GM08714 (cell line): ENCODE data around the gene TCEA3.
"Not testable (repeated sequence)": the region's sequence is repeated elsewhere in the genome, so short reads cannot be mapped to it uniquely, and the experiment has no call there.

Source experiments
- H3K4me3 ChIP-seq: fragments of 200-500 bp; sonication (Bioruptor generic); 2 replicates; pipeline ENCODE4 v1.5.1; 2014; ENCODE audit warnings: mild to moderate bottlenecking, low read length, inconsistent platforms
- ZNF274 ChIP-seq: IDR thresholded peaks from 2 replicates; pipeline ENCODE4 v1.6.1; 2012; ENCODE audit warnings: mild to moderate bottlenecking, low read depth, low read length

Gene TCEA3

DNA sequence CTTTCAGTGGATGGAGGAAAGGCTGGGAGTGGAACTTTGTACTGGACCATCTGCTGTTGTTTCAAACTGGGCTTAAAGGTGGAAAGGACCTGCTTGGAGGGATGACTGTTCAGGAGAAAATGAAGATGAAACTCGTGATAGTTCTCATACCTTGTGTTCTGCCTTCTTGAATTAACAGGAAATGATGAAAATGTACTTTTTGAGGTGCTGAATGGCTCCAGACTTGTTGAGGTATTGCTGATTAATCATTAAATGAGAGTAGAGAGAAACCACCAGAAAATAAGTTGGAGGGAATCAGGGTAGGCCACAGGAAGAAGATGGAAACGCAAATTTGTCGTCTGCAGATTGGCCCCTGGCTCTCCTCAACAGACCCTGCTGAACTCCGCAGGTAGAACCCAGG lies 28.7 kb downstream of the TCEA3 start:
- H3K4me3 ChIP-seq = no peak overlapping the region
- no peak for TF ChIP-seq ZNF274

DNA sequence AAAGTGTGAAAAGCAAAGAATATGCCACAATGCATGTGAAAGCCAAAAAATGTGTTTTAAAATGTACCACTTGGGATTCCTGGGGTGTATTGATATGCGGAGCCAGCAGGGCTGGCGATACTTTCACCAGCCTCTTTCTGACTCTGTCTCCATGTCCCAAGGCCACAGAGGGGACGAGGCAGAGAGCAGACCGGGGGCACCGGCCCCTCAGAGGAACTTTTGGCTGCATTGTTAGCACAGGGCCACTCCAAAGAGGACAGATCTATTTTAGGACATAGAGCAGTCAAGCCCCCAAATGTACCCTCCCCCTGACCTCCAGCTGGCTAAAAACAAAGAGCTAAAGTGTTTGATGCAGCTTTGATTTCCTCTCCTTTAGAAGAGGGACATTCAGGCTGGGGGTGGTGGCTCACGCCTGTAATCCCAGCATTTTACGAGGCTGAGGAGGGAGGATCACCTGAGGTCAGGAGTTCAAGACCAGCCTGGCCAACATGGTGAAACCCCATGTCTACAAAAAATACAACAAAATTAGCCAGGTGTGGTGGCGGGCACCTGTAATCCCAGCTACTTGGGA lies 29.3 kb downstream of the TCEA3 start:
- no peak for TF ChIP-seq ZNF274
- no peak overlapping the region for H3K4me3 ChIP-seq

DNA sequence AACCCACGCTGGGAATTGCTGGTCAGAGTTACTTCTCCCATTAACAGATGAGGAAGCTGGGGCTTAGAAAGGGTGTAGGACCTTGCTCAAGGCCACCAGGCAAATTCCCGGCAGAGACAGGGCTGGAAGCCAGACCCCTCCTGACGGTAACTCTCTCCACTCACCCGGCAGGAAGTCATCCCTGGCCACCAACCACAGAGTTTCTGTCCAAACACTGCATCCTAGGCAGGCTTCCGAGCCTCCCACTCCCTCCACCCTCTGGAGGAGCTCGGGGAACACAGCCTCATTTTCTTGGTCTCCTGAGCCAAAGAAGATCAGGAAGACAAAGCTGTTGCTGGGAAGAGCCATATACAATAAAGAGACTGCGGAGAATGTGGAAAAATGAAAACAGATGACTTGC lies 29.9 kb downstream of the TCEA3 start:
- TF ChIP-seq ZNF274 = no peak
- H3K4me3 ChIP-seq = no peak overlapping the region

DNA sequence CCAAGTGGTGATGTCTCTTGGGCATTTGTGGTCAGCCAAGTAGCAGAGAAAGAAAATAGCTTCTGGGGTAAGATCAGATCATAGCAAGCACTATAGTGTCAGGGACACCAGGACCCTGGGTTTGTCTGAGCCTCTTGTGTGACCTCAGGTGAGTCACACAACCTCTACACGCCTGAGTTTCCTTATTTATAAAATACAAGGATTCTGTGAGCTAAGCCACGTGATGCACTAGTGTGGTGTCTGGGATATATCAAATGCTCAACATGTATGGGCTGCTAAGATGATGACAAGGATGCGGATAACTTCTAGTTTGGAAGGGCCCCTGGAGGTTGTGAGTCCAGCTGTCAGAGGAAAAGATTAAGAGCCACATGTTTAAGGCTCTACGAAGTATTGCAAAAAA lies 30.4 kb downstream of the TCEA3 start:
- no peak overlapping the region for H3K4me3 ChIP-seq
- no peak for TF ChIP-seq ZNF274

DNA sequence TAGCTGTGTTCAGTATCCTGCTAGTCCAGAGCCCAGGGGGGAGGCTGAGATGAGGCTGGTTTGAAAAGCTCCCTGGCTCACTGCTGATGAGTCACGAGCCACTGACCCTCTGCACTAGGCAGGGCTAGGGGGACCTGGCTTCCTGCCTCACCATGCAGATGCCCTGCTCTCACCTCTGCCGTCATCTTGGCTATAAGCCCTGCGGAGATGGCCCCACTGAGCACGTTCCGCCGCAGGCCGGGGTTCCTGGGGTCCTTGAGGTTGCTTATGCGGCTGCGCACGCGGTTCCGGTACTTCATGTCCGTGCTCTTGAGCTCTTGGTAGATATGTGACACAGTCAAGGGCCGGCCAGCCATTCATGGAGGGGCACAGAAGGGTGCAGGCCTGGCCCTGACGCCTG lies 30.8 kb downstream of the TCEA3 start:
- H3K4me3 ChIP-seq = no peak overlapping the region
- no peak for TF ChIP-seq ZNF274

DNA sequence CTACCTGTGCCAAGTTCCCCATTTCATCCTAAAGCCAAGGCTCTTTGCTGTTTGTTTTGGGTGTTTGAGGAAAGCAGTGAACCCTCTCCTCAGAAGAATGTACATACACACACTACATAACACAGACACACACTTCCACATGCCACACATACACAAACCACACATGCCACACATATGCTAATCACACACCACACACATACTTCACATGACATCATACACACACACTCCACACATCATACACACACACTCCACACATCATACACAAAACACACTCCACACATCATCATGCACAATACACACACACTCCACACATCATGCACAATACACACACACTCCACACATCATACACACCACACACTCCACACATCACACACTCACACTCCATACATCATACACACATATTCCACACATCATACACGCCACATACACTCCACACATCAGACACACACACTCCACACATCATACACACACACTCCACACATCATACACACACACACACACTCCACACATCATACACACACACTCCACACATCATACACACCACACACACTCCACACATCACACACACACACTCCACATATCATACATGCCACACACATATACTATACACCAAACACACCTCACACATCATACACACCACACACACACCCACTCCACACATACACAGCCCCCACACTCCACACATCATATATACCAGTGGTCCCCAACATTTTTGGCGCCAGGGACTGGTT lies 32.3 kb downstream of the TCEA3 start:
- no peak overlapping the region for H3K4me3 ChIP-seq
- no peak for TF ChIP-seq ZNF274

DNA sequence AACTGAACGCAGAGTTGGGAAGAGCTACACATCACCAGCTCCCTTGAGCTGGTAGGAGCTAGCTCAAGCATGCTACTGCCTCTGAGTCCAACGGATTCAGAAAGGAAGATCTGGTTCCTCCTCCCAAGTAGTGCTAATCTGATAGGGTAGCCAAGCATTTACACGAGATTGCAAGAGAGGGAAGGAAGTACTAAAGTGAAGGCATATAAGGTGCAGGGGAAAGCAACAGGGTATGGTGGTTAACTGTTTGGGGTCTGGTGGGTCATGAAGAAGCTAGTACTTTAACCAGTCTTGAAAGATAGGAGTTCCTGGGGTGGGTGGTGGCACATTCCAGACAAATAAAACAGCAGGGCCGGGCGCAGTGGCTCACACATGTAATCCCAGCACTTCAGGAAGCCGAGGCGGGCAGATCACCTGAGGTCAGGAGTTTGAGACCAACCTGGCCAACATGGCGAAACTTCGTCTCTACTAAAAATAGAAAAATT lies 34.7 kb downstream of the TCEA3 start:
- no peak for TF ChIP-seq ZNF274

DNA sequence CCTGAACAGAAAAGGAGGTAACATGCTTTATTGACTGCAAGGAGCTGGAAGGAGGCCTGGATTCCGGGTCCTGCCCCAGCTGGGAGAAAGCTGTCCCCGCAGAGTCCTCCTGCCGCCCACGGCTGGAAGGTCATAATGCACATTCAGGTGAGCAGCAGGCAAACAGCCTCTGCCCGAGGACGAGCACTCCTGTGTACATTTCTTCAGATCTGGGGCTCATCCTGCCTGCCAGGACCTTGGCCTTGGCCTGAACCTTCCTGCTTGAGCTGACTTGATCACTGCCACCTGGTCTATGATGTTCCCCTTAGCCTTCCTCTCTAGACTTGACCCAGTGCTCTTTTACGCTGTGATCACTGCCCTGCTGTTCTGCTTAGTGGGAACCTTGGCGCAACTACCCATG lies 37.1 kb downstream of the TCEA3 start:
- no peak overlapping the region for H3K4me3 ChIP-seq
- no peak for TF ChIP-seq ZNF274

More for the DNA sequence above, 34.7 kb downstream of the TCEA3 start:
- no peak overlapping the region for H3K4me3 ChIP-seq

DNA sequence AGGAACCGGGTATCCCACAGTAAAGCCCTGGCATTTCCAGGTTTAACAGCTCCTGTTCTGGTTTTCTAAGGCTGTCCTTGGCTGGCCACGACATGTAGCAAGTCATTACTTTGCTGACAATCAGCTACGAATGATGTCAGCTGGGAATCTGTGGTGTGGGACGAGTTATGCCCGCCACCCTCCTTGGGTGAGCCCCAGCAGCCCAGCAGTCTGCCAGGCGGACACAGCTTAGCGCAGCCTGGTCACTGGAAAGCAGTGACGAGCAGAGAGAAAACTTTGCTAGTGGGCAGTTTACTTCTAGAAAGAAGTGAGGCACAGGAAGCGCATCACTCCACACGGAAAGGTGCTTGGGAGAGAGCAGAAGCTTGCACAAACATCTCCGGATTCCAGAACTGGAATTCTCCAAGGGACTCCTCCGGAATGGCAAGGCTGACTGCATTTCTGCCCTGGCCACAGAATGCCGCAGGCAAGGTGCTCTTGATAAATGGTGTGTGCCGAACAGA lies 39.4 kb downstream of the TCEA3 start:
- no peak overlapping the region for H3K4me3 ChIP-seq
- no peak for TF ChIP-seq ZNF274

DNA sequence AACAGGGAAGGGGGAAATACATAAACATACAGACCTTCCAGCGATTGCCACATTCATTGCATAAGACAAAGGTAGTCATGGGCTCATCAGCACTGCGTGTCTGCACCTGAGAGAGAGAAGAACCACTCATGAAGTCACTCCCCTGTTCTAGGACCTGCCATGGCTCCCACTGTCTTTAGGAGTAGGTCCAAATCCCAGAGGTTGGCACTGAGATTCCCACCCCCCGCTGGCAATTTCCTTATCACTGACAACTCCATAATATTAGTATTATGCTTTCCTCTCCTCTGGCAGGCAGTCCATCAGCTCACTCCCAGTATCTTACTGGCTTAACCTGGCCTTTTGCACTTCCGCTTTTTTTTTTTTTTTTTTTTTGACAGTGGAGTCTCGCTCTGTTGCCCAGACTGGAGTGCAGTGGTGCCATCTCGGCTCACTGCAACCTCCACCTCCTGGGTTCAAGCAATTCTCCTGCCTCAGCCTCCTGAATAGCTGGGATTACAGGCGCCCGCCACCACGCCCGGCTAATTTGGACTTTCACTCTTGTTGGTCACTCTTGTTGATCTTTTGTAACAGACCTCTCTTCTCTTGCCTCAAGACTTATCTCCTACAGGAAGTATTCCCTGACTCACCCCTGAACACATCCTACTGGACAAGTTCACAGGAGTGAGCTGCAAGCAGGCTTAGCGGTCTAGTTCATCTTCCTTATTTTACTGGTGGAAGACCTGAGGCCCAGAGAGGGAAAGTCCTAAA lies 40.1 kb downstream of the TCEA3 start:
- TF ChIP-seq ZNF274 = no peak
- H3K4me3 ChIP-seq = no peak overlapping the region

DNA sequence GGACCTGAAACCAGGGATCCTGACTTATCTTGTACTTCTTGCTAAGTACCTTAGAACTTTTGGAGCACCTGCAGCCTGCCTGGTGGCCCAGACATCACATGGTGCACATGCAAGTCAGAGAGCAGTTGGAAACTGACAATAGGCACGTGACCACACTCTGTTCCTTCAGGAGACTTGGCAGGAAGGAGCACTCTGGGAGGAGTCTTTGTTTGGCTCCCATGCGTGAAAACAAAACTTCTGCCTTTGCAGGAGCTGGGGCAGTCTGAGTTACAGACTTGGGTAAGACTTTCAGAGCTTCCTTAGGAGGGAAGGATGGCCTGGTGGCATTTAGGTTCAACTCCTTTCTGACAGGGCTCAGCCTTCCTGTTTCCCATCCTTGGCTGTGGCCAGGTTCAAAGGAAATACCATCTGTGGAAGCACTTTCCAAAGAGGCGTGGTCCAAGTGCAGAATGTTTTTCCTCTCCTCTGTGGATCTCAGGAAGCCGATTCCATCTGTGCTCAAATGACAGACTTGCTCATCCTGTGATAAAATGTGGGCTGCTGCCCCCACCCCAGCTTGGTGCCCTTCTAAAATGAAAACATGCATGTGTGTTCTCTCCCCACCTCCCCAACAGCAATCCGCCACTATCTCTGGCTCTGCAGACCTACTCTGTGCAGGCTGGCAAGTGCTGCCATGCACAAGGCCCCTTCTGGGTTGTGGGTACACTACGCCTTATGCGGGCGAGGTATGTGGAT lies 40.8 kb downstream of the TCEA3 start:
- TF ChIP-seq ZNF274 = no peak

DNA sequence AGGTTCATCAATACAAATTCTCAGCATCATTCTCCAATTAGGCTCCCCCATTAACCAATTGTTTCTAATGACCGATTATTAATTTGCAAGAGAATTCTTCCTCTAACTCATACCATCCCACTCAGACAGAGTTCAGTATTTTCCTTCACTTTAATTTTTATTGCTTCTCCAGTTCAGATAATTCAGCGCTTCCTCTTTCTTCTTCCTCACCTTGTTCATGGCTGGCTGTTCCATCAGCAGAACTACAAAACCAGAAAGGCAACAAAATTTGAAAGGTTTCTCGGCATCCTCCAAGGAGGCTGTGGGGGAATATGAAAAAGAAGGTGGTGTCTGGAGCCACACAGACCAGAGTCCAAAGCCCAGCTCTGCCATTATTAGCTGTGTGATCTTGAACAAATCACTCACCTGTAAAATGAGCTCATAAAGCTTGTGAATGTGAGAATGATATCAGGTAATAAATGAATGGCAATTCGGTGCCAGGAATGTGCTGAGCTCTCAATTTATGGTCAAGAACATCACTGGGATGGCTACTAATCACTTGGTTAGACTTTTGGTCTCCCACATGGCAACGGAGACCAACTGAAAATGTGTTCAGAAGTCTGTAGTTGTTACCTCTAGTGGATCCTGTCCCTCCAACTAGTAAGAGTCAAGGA lies 43.2 kb downstream of the TCEA3 start:
- H3K4me3 ChIP-seq = no peak overlapping the region
- no peak for TF ChIP-seq ZNF274

More for the DNA sequence above, 40.8 kb downstream of the TCEA3 start:
- no peak overlapping the region for H3K4me3 ChIP-seq

DNA sequence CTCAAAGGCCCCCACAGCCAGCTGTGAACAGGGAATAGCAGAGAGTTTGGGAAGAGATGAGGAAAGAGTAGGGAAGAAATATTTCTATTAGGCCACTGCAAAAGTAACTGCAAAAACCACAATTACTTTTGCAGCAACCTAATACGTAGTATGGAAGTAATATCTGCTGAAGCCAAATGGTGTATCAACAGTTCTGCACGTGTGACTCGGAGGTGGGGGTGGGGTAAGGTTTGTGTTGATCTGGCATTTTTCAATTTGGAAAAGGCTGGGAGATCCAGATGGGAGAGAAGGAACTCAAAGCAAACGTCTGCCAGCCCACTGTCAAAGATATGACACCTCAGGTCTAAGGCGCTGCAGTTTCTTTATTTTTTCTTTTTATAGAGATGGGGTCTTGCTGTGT lies 43.8 kb downstream of the TCEA3 start:
- no peak for TF ChIP-seq ZNF274
- no peak overlapping the region for H3K4me3 ChIP-seq

DNA sequence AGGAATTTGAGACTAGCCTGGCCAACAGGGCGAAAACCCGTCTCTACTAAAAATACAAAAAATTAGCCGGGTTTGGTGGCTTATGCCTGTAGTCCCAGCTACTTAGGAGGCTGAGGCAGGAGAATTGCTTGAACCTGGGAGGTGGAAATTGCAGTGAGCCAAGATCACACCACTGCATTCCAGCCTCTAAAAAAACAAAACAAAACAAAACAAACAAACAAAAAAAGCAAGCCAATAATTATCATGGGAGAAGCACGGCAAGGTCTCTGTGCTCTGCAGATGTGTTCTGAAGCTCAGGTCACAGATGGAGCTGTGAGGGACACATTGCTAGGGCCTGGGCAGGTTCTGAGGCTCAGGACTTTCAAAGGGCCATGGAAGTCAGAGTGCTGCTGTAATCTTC lies 44.3 kb downstream of the TCEA3 start:
- H3K4me3 ChIP-seq = not testable (repeated sequence)
